Activated CD4-positive, alpha-beta T cell treated with anti-CD3 and anti-CD28 coated beads, Interleukin-2, amount 10 ng/mL, durations not matched to agents 24 days and 14 days (primary cell): ENCODE results near the gene ASB17. TPM values are rescaled to one million over a fixed set of nuclear protein-coding genes. Genes with fewer than 3 reads are reported as not detected.
"Not testable (repeated sequence)": the region's sequence is repeated elsewhere in the genome, so short reads cannot be mapped to it uniquely, and the experiment has no call there.

Experiments
- DNase-seq: peaks from one replicate; pipeline ENCODE4 v3.0.0; 2022
- H3K27ac Mint-ChIP-seq: one replicate; pipeline ENCODE4 v1.8.0; 2022; ENCODE audit warnings: mild to moderate bottlenecking, mixed read lengths
- H3K27me3 Mint-ChIP-seq: one replicate; pipeline ENCODE4 v1.8.0; 2022; ENCODE audit warnings: mixed read lengths
- H3K36me3 Mint-ChIP-seq: one replicate; pipeline ENCODE4 v1.8.0; 2022; ENCODE audit warnings: low read depth, mild to moderate bottlenecking, mixed read lengths
- H3K4me1 Mint-ChIP-seq: one replicate; pipeline ENCODE4 v1.8.0; 2021; ENCODE audit warnings: mixed read lengths
- H3K4me3 Mint-ChIP-seq: one replicate; pipeline ENCODE4 v1.8.0; 2022; ENCODE audit warnings: mild to moderate bottlenecking, moderate library complexity, mixed read lengths
- H3K9me3 Mint-ChIP-seq: one replicate; pipeline ENCODE4 v1.8.0; 2021; ENCODE audit warnings: mixed read lengths
- intact Hi-C: fragments of 100-400 bp; cut with micrococcal nuclease; formaldehyde crosslinking; loops from one replicate; pipeline ENCODE4 v1.15.1; 2023
- total RNA-seq: library from RNA; stranded (reverse); gene quantifications from 2 replicates; pipeline ENCODE4 v1.2.3, GENCODE V29; 2022

Gene ASB17
- not detected in 2 replicates for total RNA-seq

- intact Hi-C loops = no loop called here
- H3K27ac Mint-ChIP-seq = no peak within 1 kb of the TSS
- no peaks in the 10 kb centered on the region for H3K36me3 Mint-ChIP-seq
- H3K4me3 Mint-ChIP-seq = no peak within 1 kb of the TSS
- H3K4me1 Mint-ChIP-seq = no peaks in the 10 kb centered on the region
- DNase-seq = no peak
- no peaks in the 10 kb centered on the region for H3K9me3 Mint-ChIP-seq
- H3K27me3 Mint-ChIP-seq = no peaks in the 10 kb centered on the region
Measured at GRCh38 chr1:75932304-75932703, at the start of gene ASB17. Gene ASB17, minus strand, starts transcription at chr1:75932404. Its CDS starts 113 bp downstream, at chr1:75932291.

GRCh38 chr1:75980972-75981897, 49.0 kb upstream of the ASB17 start:
- DNase-seq = no peak
- Mint-ChIP-seq H3K27me3 (no peaks in the 10 kb centered on the region), H3K9me3 (no peaks in the 10 kb centered on the region)

GRCh38 chr1:75970631-75971030, 38.4 kb upstream of the ASB17 start:
- no peak overlapping the region for H3K27ac Mint-ChIP-seq
- no peak for DNase-seq
- H3K9me3 Mint-ChIP-seq = no peaks in the 10 kb centered on the region
- H3K4me3 Mint-ChIP-seq = no peak overlapping the region
- H3K4me1 Mint-ChIP-seq = no peaks in the 10 kb centered on the region
- intact Hi-C loops = no loop called here
- H3K36me3 Mint-ChIP-seq = no peaks in the 10 kb centered on the region
- no peaks in the 10 kb centered on the region for H3K27me3 Mint-ChIP-seq

More at GRCh38 chr1:75980972-75981897, 49.0 kb upstream of the ASB17 start:
- Mint-ChIP-seq H3K4me1 (no peaks in the 10 kb centered on the region), H3K36me3 (no peaks in the 10 kb centered on the region), H3K27ac (no peak overlapping the region), H3K4me3 (no peak overlapping the region)
- intact Hi-C loops = no loop called here

- intact Hi-C loops = no loop called here
- no peaks in the 10 kb centered on the region for H3K9me3 Mint-ChIP-seq
- H3K4me1 Mint-ChIP-seq = no peaks in the 10 kb centered on the region
- H3K27ac Mint-ChIP-seq = no peak overlapping the region
- H3K4me3 Mint-ChIP-seq = no peak overlapping the region
- H3K36me3 Mint-ChIP-seq = no peaks in the 10 kb centered on the region
- H3K27me3 Mint-ChIP-seq = peaks cover 2% of the 10 kb centered on the region
- no peak for DNase-seq
Measured at GRCh38 chr1:75969550-75969949, 37.3 kb upstream of the ASB17 start.

- intact Hi-C loops = no loop called here
- no peak for DNase-seq
- Mint-ChIP-seq H3K4me3 (no peak overlapping the region), H3K9me3 (no peaks in the 10 kb centered on the region), H3K27me3 (peaks cover 2% of the 10 kb centered on the region), H3K4me1 (no peaks in the 10 kb centered on the region), H3K36me3 (no peaks in the 10 kb centered on the region), H3K27ac (no peak overlapping the region)
Measured at GRCh38 chr1:75967719-75968118, 35.5 kb upstream of the ASB17 start.

- H3K9me3 Mint-ChIP-seq = no peaks in the 10 kb centered on the region
- no peaks in the 10 kb centered on the region for H3K36me3 Mint-ChIP-seq
- H3K4me1 Mint-ChIP-seq = no peaks in the 10 kb centered on the region
- peaks cover 2% of the 10 kb centered on the region for H3K27me3 Mint-ChIP-seq
- no peak overlapping the region for H3K4me3 Mint-ChIP-seq
- intact Hi-C loops = no loop called here
- DNase-seq = no peak
- no peak overlapping the region for H3K27ac Mint-ChIP-seq
Measured at GRCh38 chr1:75964760-75965408, 32.7 kb upstream of the ASB17 start.

GRCh38 chr1:75964110-75964759, 32.0 kb upstream of the ASB17 start:
- H3K27me3 Mint-ChIP-seq, H3K4me1 Mint-ChIP-seq, DNase-seq, H3K4me3 Mint-ChIP-seq, H3K9me3 Mint-ChIP-seq, intact Hi-C loops, H3K27ac Mint-ChIP-seq, H3K36me3 Mint-ChIP-seq: not testable (repeated sequence)

GRCh38 chr1:75954586-75954985, 22.4 kb upstream of the ASB17 start:
- Mint-ChIP-seq H3K4me3 (no peak overlapping the region), H3K9me3 (no peaks in the 10 kb centered on the region)

GRCh38 chr1:75953461-75953860, 21.3 kb upstream of the ASB17 start:
- H3K36me3 Mint-ChIP-seq = no peaks in the 10 kb centered on the region
- H3K4me1 Mint-ChIP-seq = no peaks in the 10 kb centered on the region
- no peak overlapping the region for H3K4me3 Mint-ChIP-seq
- intact Hi-C loops = no loop called here
- H3K27ac Mint-ChIP-seq = no peak overlapping the region
- H3K27me3 Mint-ChIP-seq = peaks cover 1% of the 10 kb centered on the region
- no peak for DNase-seq
- no peaks in the 10 kb centered on the region for H3K9me3 Mint-ChIP-seq

More at GRCh38 chr1:75954586-75954985, 22.4 kb upstream of the ASB17 start:
- Mint-ChIP-seq H3K27ac (no peak overlapping the region), H3K4me1 (no peaks in the 10 kb centered on the region), H3K27me3 (no peaks in the 10 kb centered on the region), H3K36me3 (no peaks in the 10 kb centered on the region)
- intact Hi-C loops = no loop called here
- no peak for DNase-seq

GRCh38 chr1:75952016-75952415, 19.8 kb upstream of the ASB17 start:
- DNase-seq = no peak
- Mint-ChIP-seq H3K9me3 (no peaks in the 10 kb centered on the region), H3K4me1 (no peaks in the 10 kb centered on the region), H3K27me3 (peaks cover 1% of the 10 kb centered on the region), H3K36me3 (no peaks in the 10 kb centered on the region), H3K27ac (no peak overlapping the region), H3K4me3 (no peak overlapping the region)
- intact Hi-C loops = no loop called here

GRCh38 chr1:75950176-75950575, 18.0 kb upstream of the ASB17 start:
- H3K4me1 Mint-ChIP-seq = no peaks in the 10 kb centered on the region
- no peak for DNase-seq
- intact Hi-C loops = no loop called here
- no peak overlapping the region for H3K27ac Mint-ChIP-seq
- H3K36me3 Mint-ChIP-seq = no peaks in the 10 kb centered on the region
- H3K4me3 Mint-ChIP-seq = no peak overlapping the region
- peaks cover 1% of the 10 kb centered on the region for H3K27me3 Mint-ChIP-seq
- no peaks in the 10 kb centered on the region for H3K9me3 Mint-ChIP-seq

GRCh38 chr1:75943037-75943436, 10.8 kb upstream of the ASB17 start:
- H3K4me1 Mint-ChIP-seq, H3K27me3 Mint-ChIP-seq, H3K27ac Mint-ChIP-seq, H3K36me3 Mint-ChIP-seq, H3K4me3 Mint-ChIP-seq, intact Hi-C loops, DNase-seq, H3K9me3 Mint-ChIP-seq: not testable (repeated sequence)

- H3K9me3 Mint-ChIP-seq = peaks cover 4% of the 10 kb centered on the region
- no peaks in the 10 kb centered on the region for H3K4me1 Mint-ChIP-seq
- H3K36me3 Mint-ChIP-seq = no peaks in the 10 kb centered on the region
- H3K4me3 Mint-ChIP-seq = no peak overlapping the region
- no peak for DNase-seq
- intact Hi-C loops = no loop called here
- no peak overlapping the region for H3K27ac Mint-ChIP-seq
- no peaks in the 10 kb centered on the region for H3K27me3 Mint-ChIP-seq
Measured at GRCh38 chr1:75937034-75937433, 4.8 kb upstream of the ASB17 start.

- intact Hi-C loops = no loop called here
- Mint-ChIP-seq H3K4me1 (no peaks in the 10 kb centered on the region), H3K27me3 (no peaks in the 10 kb centered on the region), H3K9me3 (no peaks in the 10 kb centered on the region), H3K36me3 (no peaks in the 10 kb centered on the region), H3K4me3 (no peak overlapping the region), H3K27ac (no peak overlapping the region)
- no peak for DNase-seq
Measured at GRCh38 chr1:75922698-75923097, 9.5 kb downstream of the ASB17 start.
